SJCRH30 (cell line): ENCODE results near the gene GNRH2. TPM values are rescaled to one million over a fixed set of nuclear protein-coding genes. Genes with fewer than 3 reads are reported as not detected.
"Not testable (repeated sequence)": the region's sequence is repeated elsewhere in the genome, so short reads cannot be mapped to it uniquely, and the experiment has no call there.

Source experiments
- DNase-seq, 2 experiments: peaks; one replicate each; pipeline ENCODE4 v3.0.0-alpha.2; 2015 to 2020
- H3K27ac ChIP-seq: fragments of 250-450 bp; sonication (Bioruptor Pico); 2 replicates; pipeline ENCODE4 v1.5.1; 2020; ENCODE audit warnings: mild to moderate bottlenecking, moderate library complexity
- H3K27me3 ChIP-seq: fragments of 250-450 bp; sonication (Bioruptor Pico); 2 replicates; pipeline ENCODE4 v1.5.1; 2020; ENCODE audit warnings: mild to moderate bottlenecking, moderate library complexity
- H3K36me3 ChIP-seq: fragments of 250-450 bp; sonication (Bioruptor Pico); 2 replicates; pipeline ENCODE4 v1.5.1; 2020; ENCODE audit warnings: mild to moderate bottlenecking, moderate library complexity
- H3K4me1 ChIP-seq: fragments of 250-450 bp; sonication (Bioruptor Pico); 2 replicates; pipeline ENCODE4 v1.5.1; 2020; ENCODE audit warnings: mild to moderate bottlenecking, moderate library complexity
- H3K4me3 ChIP-seq: fragments of 250-450 bp; sonication (Bioruptor Pico); 2 replicates; pipeline ENCODE4 v1.5.1; 2020; ENCODE audit warnings: mild to moderate bottlenecking, moderate library complexity
- H3K9me3 ChIP-seq: fragments of 250-450 bp; sonication (Bioruptor Pico); replicated peaks from 2 replicates; pipeline ENCODE4 v1.5.1; 2020; ENCODE audit warnings: mild to moderate bottlenecking, moderate library complexity
- total RNA-seq: library from RNA; depleted of rRNA; stranded (reverse); fragments of >200 nt; shearing (Covaris generic); gene quantifications from 2 replicates; pipeline ENCODE4 v1.2.3, GENCODE V29; 2014

Gene GNRH2
- total RNA-seq, 1 experiment from 2014 or later = 0.43 TPM

DNA sequence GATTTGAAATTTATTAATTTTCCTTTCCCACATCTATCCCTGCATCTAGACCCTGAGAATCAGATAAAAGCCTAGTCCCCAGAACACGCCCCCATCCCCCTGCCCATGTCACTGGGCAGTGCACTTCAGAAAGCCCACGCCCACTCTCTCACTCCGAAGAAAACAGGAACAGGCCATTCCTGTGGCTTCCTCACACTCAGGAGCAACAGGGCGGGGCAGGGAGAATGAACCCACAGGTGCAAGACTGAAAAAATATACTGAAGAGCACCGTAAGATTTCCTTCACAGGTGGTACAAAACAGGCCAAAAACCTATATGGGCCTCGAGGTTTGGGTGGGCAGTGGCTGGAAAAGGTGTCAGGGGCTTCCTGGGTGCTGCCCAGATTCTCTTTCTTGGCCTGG is 31.4 kb downstream of the GNRH2 start:
- DNase-seq = no peak
- no peaks in the 10 kb centered on the region for H3K36me3 ChIP-seq
- no peaks in the 10 kb centered on the region for H3K9me3 ChIP-seq
- H3K27me3 ChIP-seq = no peaks in the 10 kb centered on the region
- no peaks in the 10 kb centered on the region for H3K4me1 ChIP-seq
- no peak overlapping the region for H3K4me3 ChIP-seq
- no peak overlapping the region for H3K27ac ChIP-seq

DNA sequence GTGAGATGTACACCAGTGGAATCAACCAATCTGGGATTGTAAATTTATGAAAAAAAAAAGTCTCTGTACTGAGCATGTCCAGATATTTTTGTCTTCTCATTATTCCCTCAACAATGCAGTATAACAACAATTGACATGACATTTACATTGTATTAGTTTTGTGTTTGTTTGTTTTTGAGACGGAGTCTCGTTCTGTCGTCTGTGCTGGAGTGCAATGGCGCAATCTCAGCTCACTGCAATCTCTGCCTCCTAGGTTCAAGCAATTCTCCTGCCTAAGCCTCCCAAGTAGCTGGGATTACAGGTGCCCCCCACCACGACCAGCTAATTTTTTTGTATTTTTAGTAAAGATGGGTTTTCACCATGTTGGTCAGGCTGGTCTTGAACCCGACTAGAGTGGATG is 31.9 kb downstream of the GNRH2 start:
- H3K27ac ChIP-seq, H3K9me3 ChIP-seq, H3K4me3 ChIP-seq, H3K4me1 ChIP-seq, DNase-seq, H3K36me3 ChIP-seq, H3K27me3 ChIP-seq: not testable (repeated sequence)

DNA sequence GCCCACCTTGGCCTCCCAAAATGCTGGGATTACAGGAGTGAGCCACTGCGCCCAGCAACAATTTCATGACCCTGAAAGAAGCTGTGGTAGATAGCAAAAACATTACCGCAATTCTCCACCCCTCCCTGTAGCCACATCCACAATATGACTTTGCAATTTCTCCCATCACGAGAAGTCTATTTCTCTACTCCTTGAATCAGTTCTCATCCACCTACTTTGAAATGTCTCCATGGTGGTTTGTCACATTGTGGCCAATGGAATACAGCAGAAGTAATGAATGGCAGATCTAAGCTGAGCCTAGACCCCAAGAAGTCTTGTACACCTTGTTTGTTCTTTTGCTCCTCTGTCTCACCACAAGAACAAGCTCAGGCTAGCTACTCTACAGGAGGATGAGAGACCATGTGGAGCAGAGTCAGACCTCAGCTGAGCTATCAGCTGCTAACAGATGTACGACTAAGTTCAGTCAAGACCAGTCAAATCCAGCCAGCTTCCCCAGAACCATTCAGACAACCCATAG is 34.3 kb downstream of the GNRH2 start:
- H3K4me1 ChIP-seq = no peaks in the 10 kb centered on the region
- DNase-seq = no peak
- H3K27ac ChIP-seq = no peak overlapping the region
- H3K27me3 ChIP-seq = no peaks in the 10 kb centered on the region
- no peaks in the 10 kb centered on the region for H3K36me3 ChIP-seq
- no peak overlapping the region for H3K4me3 ChIP-seq
- H3K9me3 ChIP-seq = no peaks in the 10 kb centered on the region

DNA sequence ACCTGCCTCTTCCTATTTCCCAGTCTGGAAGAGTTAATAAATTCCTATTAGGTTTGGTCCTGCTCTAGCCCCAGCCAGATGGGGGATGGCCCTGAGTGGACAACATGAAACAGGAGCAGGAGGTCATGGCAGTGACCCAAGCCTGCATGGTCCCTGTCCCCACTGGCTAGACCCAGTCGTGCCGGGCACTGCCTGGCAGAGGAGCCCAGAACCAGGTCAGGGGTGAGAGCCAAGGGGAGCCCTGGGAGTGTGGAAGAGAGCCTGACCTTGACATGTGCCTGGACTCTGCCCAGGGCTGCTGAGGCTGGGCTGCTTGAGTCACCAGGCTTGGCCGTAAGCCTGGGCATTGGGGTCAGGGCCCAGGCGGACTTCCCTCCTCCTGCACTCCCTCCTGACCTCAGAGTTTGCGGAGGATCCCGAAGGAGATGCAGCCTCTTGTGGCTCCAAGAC is 37.5 kb downstream of the GNRH2 start:
- H3K27ac ChIP-seq = no peak overlapping the region
- H3K27me3 ChIP-seq = no peaks in the 10 kb centered on the region
- H3K4me1 ChIP-seq = no peaks in the 10 kb centered on the region
- no peak overlapping the region for H3K4me3 ChIP-seq
- no peak for DNase-seq
- no peaks in the 10 kb centered on the region for H3K9me3 ChIP-seq
- H3K36me3 ChIP-seq = no peaks in the 10 kb centered on the region

DNA sequence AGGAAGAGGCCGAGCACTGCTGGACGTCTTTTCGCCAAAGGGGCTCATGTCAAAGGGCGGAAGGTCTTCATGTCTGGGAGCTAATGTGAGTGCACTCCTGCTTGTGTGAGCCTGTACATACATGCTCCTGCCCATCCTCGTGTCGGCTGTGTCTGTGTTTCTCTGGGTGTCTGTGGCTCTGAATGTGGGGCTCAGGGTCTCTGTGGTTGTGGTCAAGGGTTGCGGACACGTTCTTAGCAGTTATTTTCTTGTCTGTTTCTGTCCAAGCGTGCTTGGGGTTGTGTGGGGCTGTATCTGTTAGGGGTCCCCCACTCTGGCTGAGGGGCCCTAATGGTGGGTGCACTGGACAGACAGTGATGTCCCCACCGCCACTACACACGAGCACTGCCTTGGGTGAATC is 38.2 kb downstream of the GNRH2 start:
- no peak for DNase-seq
- no peaks in the 10 kb centered on the region for H3K27me3 ChIP-seq
- no peaks in the 10 kb centered on the region for H3K9me3 ChIP-seq
- H3K4me3 ChIP-seq = no peak overlapping the region
- H3K36me3 ChIP-seq = no peaks in the 10 kb centered on the region
- no peak overlapping the region for H3K27ac ChIP-seq
- H3K4me1 ChIP-seq = no peaks in the 10 kb centered on the region

GRCh38 chr20:3082306-3082951 is 39.0 kb downstream of the GNRH2 start:
- H3K9me3 ChIP-seq = no peaks in the 10 kb centered on the region
- H3K27me3 ChIP-seq = no peaks in the 10 kb centered on the region
- no peaks in the 10 kb centered on the region for H3K36me3 ChIP-seq
- DNase-seq = no peak
- no peaks in the 10 kb centered on the region for H3K4me1 ChIP-seq
- H3K4me3 ChIP-seq = no peak overlapping the region
- H3K27ac ChIP-seq = no peak overlapping the region

GRCh38 chr20:3082955-3083952 is 39.8 kb downstream of the GNRH2 start:
- H3K27me3 ChIP-seq = no peaks in the 10 kb centered on the region
- DNase-seq = no peak

DNA sequence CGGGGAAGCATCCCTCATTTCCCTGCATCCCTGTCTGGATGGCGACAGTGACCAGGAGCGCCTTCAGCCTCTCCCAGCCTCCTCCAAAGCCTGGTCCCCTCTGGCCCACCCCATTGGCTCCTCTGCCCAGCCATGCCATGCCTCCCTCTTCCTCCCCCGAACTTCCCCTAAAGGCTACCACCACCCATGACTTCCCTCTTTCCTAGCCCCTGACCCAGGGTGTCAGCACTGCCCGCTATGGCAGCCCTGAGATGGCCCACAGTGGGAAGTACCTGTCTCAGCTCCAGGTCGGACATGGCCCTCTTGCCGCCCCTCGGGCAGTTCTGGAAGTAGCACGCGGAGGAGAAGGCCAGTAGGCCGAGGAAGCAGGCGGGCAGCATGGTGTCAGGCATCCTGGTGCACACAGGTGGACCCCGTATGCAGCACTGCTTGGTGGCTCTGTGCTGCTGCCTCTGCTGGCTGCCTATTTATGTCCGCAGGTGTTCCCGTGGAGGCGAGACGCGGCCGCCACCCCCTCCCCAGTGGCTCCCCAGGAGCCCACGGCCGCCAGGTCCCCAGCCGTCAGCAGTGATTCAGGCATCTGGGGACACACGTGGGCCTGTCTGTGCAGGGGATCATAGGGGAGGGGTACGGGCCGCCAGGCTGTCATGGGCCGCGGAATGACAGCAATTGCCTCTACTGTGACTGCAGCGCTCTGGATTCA is 41.0 kb downstream of the GNRH2 start, which contains the start of gene AVP:
AVP (minus strand) TSS at position 442 of the 703 bp plus-strand sequence; CDS start at position 392, 50 bp downstream.
- no peaks in the 10 kb centered on the region for H3K27me3 ChIP-seq
- DNase-seq = no peak
- no peak within 1 kb of the TSS for H3K4me3 ChIP-seq
- no peaks in the 10 kb centered on the region for H3K4me1 ChIP-seq
- H3K36me3 ChIP-seq = no peaks in the 10 kb centered on the region
- no peak within 1 kb of the TSS for H3K27ac ChIP-seq
- H3K9me3 ChIP-seq = no peaks in the 10 kb centered on the region

More at GRCh38 chr20:3082955-3083952, 39.8 kb downstream of the GNRH2 start:
- Histone ChIP-seq H3K36me3 (no peaks in the 10 kb centered on the region), H3K9me3 (no peaks in the 10 kb centered on the region), H3K4me1 (no peaks in the 10 kb centered on the region), H3K4me3 (no peak overlapping the region), H3K27ac (no peak overlapping the region)

GRCh38 chr20:3084986-3085360 is 41.6 kb downstream of the GNRH2 start:
- no peaks in the 10 kb centered on the region for H3K36me3 ChIP-seq
- no peak for DNase-seq
- no peak overlapping the region for H3K4me3 ChIP-seq
- no peaks in the 10 kb centered on the region for H3K27me3 ChIP-seq
- H3K27ac ChIP-seq = no peak overlapping the region
- no peaks in the 10 kb centered on the region for H3K4me1 ChIP-seq
- H3K9me3 ChIP-seq = no peaks in the 10 kb centered on the region

DNA sequence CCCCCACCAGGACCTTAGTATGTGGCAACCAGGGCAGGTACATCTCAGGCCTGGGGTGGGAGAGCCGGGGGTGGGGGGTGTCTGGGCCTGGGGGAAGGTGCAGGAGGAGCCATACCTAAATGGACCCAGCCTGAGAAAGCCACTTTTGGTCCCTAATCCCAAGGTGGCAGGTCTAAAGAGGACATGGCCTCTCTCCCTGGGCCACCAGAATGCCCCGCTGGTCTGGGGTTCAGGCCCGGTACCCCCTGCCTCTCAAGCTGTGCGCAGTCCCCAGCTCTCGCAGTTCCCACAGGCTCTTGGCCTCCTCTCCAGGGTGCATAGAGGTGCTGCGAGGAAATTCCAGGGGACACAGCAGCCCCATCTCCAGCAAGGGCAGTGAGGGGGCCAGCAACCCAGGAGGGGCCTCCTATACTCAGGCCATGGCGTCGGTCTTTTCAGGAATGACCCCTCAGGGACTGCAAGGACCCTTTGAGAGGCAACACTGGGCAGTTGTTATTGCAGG is 42.2 kb downstream of the GNRH2 start:
- no peaks in the 10 kb centered on the region for H3K36me3 ChIP-seq

DNA sequence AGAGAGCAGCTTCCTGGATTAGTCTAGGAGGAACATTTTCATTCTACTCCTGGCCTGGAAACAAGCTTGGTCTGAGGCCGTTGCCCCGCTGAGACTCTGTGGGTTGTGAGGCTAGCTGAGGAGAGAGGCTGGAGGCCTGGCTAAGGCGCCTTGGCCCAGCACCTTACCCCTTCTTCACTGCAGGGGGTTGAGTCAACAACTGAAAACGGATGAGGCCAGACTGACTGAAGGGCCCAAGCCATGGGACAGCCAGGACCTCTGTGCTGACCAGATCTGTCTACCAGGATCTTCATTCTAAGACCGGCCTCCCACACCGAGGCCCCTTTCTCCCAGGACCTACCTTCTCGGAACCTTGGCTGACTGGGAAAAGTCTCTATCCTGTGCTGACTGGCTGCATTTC is 44.6 kb downstream of the GNRH2 start:
- Histone ChIP-seq H3K4me3 (no peak overlapping the region), H3K27me3 (no peaks in the 10 kb centered on the region), H3K9me3 (no peaks in the 10 kb centered on the region), H3K4me1 (no peaks in the 10 kb centered on the region), H3K27ac (no peak overlapping the region), H3K36me3 (no peaks in the 10 kb centered on the region)
- DNase-seq = no peak

More for the DNA sequence above, 42.2 kb downstream of the GNRH2 start:
- DNase-seq = no peak
- Histone ChIP-seq H3K9me3 (no peaks in the 10 kb centered on the region), H3K27me3 (no peaks in the 10 kb centered on the region), H3K4me3 (no peak overlapping the region), H3K27ac (no peak overlapping the region), H3K4me1 (no peaks in the 10 kb centered on the region)

DNA sequence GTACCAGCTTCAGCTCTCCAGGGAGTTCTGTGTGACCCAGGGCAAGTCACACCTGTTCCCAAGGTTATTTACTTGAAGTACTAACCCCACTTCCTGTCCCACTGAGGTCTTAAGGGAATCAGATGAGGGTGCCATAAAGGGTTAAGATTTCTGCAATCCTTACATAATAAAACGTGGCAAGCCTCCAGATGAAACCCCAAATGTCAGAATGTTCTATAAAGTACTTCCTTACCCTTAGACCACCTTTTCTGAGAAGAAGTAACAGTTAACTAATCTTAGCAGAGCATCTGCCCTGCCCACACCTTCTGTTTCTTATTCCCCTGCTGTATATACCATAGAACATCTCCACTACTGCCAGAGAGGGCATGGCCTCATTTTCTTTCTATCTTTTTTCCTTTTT is 47.1 kb downstream of the GNRH2 start:
- DNase-seq = no peak
- no peak overlapping the region for H3K4me3 ChIP-seq
- H3K27ac ChIP-seq = no peak overlapping the region
- H3K27me3 ChIP-seq = no peaks in the 10 kb centered on the region
- no peaks in the 10 kb centered on the region for H3K36me3 ChIP-seq
- H3K4me1 ChIP-seq = no peaks in the 10 kb centered on the region
- no peaks in the 10 kb centered on the region for H3K9me3 ChIP-seq

GRCh38 chr20:3092611-3093379 is 49.4 kb downstream of the GNRH2 start:
- H3K36me3 ChIP-seq = no peaks in the 10 kb centered on the region
- no peak overlapping the region for H3K4me3 ChIP-seq
- no peaks in the 10 kb centered on the region for H3K9me3 ChIP-seq
- H3K4me1 ChIP-seq = no peaks in the 10 kb centered on the region
- no peak for DNase-seq
- H3K27me3 ChIP-seq = no peaks in the 10 kb centered on the region
- H3K27ac ChIP-seq = no peak overlapping the region

DNA sequence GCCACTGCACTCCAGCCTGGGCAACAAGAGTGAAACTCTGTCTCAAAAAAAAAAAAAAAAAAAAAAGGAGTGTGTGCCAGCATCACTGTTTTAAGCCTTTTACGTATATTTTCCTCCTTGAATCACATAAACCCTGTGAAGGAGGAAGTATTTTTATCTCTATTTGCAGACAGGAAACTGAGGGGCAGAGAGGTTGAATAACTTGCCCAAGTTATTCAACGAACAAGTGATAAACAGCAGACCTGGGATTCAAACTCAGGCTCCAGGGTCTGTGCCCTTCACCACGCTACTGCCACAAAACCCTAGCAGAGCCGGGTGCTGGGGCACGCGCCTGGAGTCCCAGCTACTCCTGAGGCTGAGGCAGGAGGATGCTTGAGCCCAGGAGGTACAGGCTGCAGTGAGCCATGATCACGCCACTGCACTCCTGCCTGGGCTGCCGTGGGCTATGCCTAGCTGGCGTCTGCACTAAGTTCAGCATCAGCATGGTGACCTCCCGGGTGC is 50.5 kb downstream of the GNRH2 start:
- no peak for DNase-seq
- Histone ChIP-seq H3K27ac (no peak overlapping the region), H3K9me3 (no peaks in the 10 kb centered on the region), H3K4me1 (no peaks in the 10 kb centered on the region), H3K4me3 (no peak overlapping the region), H3K27me3 (no peaks in the 10 kb centered on the region), H3K36me3 (no peaks in the 10 kb centered on the region)
